Measurements from ENCODE around the gene RHEB. TPM values are rescaled to one million over a fixed set of nuclear protein-coding genes. Genes with fewer than 3 reads are reported as not detected.

RHEB gene
- total RNA-seq, 2 donors from 2014 or later, result 45.4 to 55.8 TPM

DNA sequence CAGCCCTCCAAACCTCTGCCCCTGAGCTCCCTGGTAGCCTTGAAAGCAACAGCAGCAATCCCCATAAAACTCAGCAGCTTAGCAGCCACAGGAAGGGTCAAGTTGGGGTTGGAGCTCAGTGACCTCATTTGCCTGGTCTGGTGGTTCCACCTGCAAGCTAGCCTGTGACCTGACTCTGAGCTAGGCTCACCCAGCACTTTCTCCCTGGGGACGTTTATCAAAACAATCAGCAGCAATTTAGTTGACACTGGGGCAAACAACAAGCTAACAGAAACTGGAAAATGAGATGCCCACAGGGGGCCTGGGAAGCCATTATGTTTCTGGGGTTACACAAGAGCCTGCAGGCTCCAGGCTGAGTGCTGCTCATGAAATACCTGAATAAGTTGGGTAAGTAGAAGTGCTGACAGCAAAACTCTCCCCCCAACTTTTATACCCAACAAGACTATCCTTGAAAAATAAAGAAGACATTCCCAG lies 57.4 kb downstream of the RHEB start:
- Mint-ChIP-seq H3K27me3 (peaks cover 0 to 5% of the 10 kb centered on the region in 2 donors), H3K27ac (no peak overlapping the region), H3K9me3 (peaks cover 15% of the 10 kb centered on the region), H3K4me3 (no peak overlapping the region), H3K36me3 (peaks cover 27% of the 10 kb centered on the region), H3K4me1 (ENCODE audit: low read depth in 2 of 2) (peaks cover 3 to 5% of the 10 kb centered on the region in 2 donors)
- no peak for DNase-seq (ENCODE audit: low spot score)
- no peak for ATAC-seq

DNA sequence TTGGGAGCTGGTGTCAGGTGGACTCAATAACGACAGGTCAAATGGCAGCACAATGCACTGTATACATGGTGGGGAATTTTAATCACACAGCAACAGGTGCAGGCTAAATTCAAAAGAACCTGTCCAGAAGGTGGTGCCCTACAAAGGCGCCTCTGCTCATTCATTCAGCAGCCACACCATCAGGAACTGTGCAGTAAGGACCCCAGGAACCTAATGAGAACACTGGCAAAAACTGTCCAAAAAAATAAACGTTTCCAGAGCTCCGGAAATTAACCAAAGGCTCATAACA lies 57.8 kb downstream of the RHEB start:
- Mint-ChIP-seq H3K27ac (no peak overlapping the region), H3K9me3 (peaks cover 15% of the 10 kb centered on the region), H3K4me3 (no peak overlapping the region), H3K36me3 (peaks cover 27% of the 10 kb centered on the region), H3K4me1 (ENCODE audit: low read depth in 2 of 2) (peaks cover 5 to 7% of the 10 kb centered on the region in 2 donors), H3K27me3 (peaks cover 0 to 5% of the 10 kb centered on the region in 2 donors)
- ATAC-seq (no peak), DNase-seq (ENCODE audit: low spot score) (no peak)

GRCh38 chr7:151461096-151461941 lies 58.4 kb downstream of the RHEB start:
- Mint-ChIP-seq H3K9me3 (peaks cover 15% of the 10 kb centered on the region), H3K27ac (no peak overlapping the region), H3K4me1 (ENCODE audit: low read depth in 2 of 2) (peaks cover 5 to 7% of the 10 kb centered on the region in 2 donors), H3K36me3 (peaks cover 27% of the 10 kb centered on the region), H3K4me3 (no peak overlapping the region), H3K27me3 (peaks cover 0 to 5% of the 10 kb centered on the region in 2 donors)
- ATAC-seq, result no peak
- no peak for DNase-seq (ENCODE audit: low spot score)

- Mint-ChIP-seq H3K27ac (no peak overlapping the region), H3K27me3 (peaks cover 0 to 5% of the 10 kb centered on the region in 2 donors), H3K36me3 (peaks cover 22% of the 10 kb centered on the region), H3K4me3 (no peak overlapping the region), H3K9me3 (peaks cover 15% of the 10 kb centered on the region), H3K4me1 (ENCODE audit: low read depth in 2 of 2) (peaks cover 5 to 7% of the 10 kb centered on the region in 2 donors)
- ATAC-seq (peak in 1 of 2 donors; percentile 18), DNase-seq (ENCODE audit: low spot score) (no peak)
Observed at GRCh38 chr7:151460474-151460855, 59.2 kb downstream of the RHEB start.

DNA sequence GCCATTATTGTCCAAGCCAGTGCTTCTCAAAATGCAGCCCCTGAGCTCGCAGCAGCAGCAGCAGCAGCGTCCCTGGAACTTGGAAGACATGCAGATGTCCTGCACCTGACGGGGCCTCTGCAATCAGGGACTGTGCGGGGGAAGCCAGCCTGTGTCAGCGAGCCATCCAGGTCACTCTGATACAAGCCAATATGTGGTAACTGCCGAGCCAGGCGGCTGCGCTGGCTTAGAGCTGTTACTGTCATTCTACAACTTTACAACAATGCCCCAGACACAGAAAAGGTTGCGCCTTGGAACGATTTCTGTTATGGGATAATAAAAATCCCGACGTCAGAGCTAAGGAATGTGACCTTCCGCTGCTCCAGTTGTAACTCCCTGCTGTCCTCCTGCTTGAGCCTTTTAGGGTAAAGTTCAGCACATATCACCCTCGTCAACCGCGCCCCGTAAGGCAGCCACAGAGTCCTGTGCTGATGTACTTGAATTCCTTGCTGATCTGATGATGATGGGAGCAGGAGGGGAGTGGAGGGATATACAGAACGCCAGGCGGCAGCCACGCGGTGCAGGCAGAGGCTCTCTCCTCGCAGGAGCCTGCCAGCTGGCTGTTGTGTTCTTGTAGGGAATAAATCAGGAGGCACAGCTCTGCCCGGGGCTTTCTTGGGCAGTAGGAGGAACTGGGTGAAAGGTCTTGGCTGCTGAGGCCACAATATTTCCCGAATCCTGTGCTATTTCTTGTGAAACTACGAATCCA lies 59.8 kb downstream of the RHEB start:
- ATAC-seq (no peak), DNase-seq (ENCODE audit: low spot score) (no peak)
- Mint-ChIP-seq H3K4me1 (ENCODE audit: low read depth in 2 of 2) (peaks cover 5 to 7% of the 10 kb centered on the region in 2 donors), H3K4me3 (no peak overlapping the region), H3K9me3 (peaks cover 15% of the 10 kb centered on the region), H3K36me3 (peaks cover 21% of the 10 kb centered on the region), H3K27ac (no peak overlapping the region), H3K27me3 (peaks cover 0 to 5% of the 10 kb centered on the region in 2 donors)

GRCh38 chr7:151457534-151457933 lies 62.2 kb downstream of the RHEB start:
- ATAC-seq, result no peak
- no peak for DNase-seq (ENCODE audit: low spot score)
- Mint-ChIP-seq H3K9me3 (peaks cover under 1% of the 10 kb centered on the region), H3K27me3 (peaks cover 3 to 8% of the 10 kb centered on the region in 2 donors), H3K27ac (no peak overlapping the region), H3K4me1 (ENCODE audit: low read depth in 2 of 2) (peaks cover 2 to 7% of the 10 kb centered on the region in 2 donors), H3K36me3 (peaks cover 2% of the 10 kb centered on the region), H3K4me3 (no peak overlapping the region)

GRCh38 chr7:151456782-151457181 lies 62.9 kb downstream of the RHEB start:
- no peak for ATAC-seq
- no peak overlapping the region for H3K4me3 Mint-ChIP-seq
- no peak for DNase-seq (ENCODE audit: low spot score)
- H3K27ac Mint-ChIP-seq, result no peak overlapping the region
- H3K27me3 Mint-ChIP-seq, result peaks cover 6 to 8% of the 10 kb centered on the region in 2 donors
- H3K4me1 Mint-ChIP-seq (ENCODE audit: low read depth in 2 of 2), result peaks cover 2 to 7% of the 10 kb centered on the region in 2 donors
- no peaks in the 10 kb centered on the region for H3K9me3 Mint-ChIP-seq
- no peaks in the 10 kb centered on the region for H3K36me3 Mint-ChIP-seq

DNA sequence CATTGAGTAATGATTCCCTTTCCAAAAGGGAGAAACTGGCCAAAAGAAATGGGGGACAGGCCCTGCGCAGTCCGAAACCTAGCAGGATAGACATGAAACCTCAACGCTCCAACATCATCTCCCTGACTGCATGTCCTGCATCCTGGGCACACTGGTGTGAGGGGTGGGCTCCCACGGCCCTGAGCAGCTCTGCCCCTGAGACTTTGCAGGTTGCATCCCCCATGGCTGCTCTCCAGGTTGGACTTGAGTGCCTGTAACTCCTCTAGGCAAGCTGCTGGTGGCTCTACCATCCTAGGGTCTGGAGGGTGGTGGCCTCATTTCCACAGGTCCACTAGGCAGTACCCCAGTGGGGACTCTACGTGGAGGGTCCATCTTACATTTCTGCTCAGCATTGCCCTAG lies 63.4 kb downstream of the RHEB start:
- Mint-ChIP-seq H3K36me3 (no peaks in the 10 kb centered on the region), H3K27me3 (peaks cover 6 to 8% of the 10 kb centered on the region in 2 donors), H3K27ac (no peak overlapping the region), H3K4me1 (ENCODE audit: low read depth in 2 of 2) (peaks cover 2 to 7% of the 10 kb centered on the region in 2 donors), H3K9me3 (no peaks in the 10 kb centered on the region), H3K4me3 (no peak overlapping the region)
- DNase-seq (ENCODE audit: low spot score) (no peak), ATAC-seq (no peak)

- ATAC-seq (no peak), DNase-seq (ENCODE audit: low spot score) (no peak)
- Mint-ChIP-seq H3K9me3 (no peaks in the 10 kb centered on the region), H3K4me3 (no peak overlapping the region), H3K4me1 (ENCODE audit: low read depth in 2 of 2) (peaks cover 2 to 7% of the 10 kb centered on the region in 2 donors), H3K36me3 (no peaks in the 10 kb centered on the region), H3K27ac (no peak overlapping the region), H3K27me3 (peaks cover 9 to 11% of the 10 kb centered on the region in 2 donors)
Observed at GRCh38 chr7:151455690-151456089, 64.0 kb downstream of the RHEB start.

DNA sequence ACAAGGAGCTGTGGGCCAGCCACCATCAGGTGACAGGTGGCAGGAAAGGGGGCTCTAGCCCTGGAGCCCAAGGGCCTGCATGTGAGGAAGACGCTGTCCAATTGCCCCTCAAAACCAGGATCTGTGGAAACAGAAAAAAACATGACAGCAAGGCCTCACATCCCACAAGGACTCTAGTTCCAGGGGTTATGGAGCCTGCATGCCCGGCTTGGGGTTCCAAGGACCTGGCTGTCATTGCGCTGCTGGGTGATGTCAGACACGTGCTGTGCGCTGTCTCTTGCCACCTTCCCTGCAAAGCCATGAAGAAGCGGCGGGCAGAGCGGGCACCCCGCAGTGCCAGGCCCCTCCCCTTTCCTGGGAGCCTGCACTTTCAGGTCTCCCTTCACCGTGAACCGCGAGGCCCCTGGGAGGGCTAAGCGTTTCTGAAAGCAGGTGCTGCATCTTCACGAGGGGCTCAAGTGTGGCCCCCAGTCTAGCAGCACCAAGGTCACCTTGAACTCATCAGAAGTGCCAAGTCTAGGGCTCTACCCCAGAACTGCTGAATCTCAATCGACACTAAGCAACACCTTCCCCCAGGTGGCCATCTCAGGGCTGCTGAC lies 64.7 kb downstream of the RHEB start:
- H3K36me3 Mint-ChIP-seq, result no peaks in the 10 kb centered on the region
- H3K4me1 Mint-ChIP-seq (ENCODE audit: low read depth in 2 of 2), result peaks cover 2 to 7% of the 10 kb centered on the region in 2 donors
- no peak for ATAC-seq

DNA sequence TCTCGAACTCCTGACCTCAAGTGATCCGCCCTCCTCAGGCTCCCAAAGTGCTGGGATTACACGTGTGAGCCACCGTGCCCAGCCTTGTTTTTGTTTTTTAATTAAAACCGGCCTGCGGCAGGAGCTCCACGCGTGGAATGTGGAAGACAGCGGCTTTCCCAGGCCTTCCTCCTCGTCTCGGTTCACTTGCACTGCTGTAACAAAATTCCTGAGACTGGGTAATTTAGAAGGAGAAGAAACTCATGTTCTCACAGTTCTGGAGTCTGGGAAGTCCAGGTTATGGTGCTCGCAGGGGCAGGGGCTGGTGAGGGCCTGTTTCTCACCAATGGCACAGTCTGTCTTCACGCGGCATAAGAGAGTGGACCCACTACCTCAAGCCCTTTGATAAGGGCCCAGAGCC lies 65.4 kb downstream of the RHEB start:
- Mint-ChIP-seq H3K4me3 (no peak overlapping the region), H3K27me3 (peaks cover 9 to 19% of the 10 kb centered on the region in 2 donors), H3K36me3 (no peaks in the 10 kb centered on the region), H3K27ac (no peak overlapping the region), H3K4me1 (ENCODE audit: low read depth in 2 of 2) (peaks cover 5 to 7% of the 10 kb centered on the region in 2 donors), H3K9me3 (no peaks in the 10 kb centered on the region)
- ATAC-seq (no peak), DNase-seq (ENCODE audit: low spot score) (no peak)

More for the DNA sequence above, 64.7 kb downstream of the RHEB start:
- no peak for DNase-seq (ENCODE audit: low spot score)
- H3K27me3 Mint-ChIP-seq, result peaks cover 7 to 13% of the 10 kb centered on the region in 2 donors
- no peak overlapping the region for H3K27ac Mint-ChIP-seq
- no peak overlapping the region for H3K4me3 Mint-ChIP-seq
- no peaks in the 10 kb centered on the region for H3K9me3 Mint-ChIP-seq

DNA sequence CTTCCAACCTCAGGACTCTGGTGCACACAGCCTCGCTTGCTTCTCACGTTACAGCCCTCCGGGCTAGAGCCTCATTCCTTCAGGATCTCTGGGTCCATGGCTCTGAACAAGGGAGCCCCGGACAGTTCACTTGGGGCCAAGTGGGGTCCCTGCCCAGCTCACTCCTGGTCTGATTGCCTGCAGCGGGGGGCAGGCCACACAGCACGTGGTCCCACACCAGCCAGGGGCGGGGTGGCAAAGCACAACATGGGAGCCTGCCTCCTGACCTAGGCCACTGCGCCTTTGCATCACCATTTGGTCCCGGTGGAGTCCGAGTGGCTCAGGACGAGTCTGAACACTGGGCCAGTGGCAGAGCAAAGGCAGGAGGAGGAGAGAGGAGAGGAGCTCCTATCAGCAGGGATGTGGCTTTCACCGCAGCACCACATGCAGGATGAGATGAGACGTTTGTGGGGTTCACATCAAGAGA lies 66.3 kb downstream of the RHEB start:
- Mint-ChIP-seq H3K27ac (no peak overlapping the region), H3K4me3 (no peak overlapping the region), H3K4me1 (ENCODE audit: low read depth in 2 of 2) (peaks cover 5 to 7% of the 10 kb centered on the region in 2 donors), H3K9me3 (no peaks in the 10 kb centered on the region), H3K27me3 (peaks cover 9 to 20% of the 10 kb centered on the region in 2 donors), H3K36me3 (no peaks in the 10 kb centered on the region)
- ATAC-seq (no peak), DNase-seq (ENCODE audit: low spot score) (no peak)

DNA sequence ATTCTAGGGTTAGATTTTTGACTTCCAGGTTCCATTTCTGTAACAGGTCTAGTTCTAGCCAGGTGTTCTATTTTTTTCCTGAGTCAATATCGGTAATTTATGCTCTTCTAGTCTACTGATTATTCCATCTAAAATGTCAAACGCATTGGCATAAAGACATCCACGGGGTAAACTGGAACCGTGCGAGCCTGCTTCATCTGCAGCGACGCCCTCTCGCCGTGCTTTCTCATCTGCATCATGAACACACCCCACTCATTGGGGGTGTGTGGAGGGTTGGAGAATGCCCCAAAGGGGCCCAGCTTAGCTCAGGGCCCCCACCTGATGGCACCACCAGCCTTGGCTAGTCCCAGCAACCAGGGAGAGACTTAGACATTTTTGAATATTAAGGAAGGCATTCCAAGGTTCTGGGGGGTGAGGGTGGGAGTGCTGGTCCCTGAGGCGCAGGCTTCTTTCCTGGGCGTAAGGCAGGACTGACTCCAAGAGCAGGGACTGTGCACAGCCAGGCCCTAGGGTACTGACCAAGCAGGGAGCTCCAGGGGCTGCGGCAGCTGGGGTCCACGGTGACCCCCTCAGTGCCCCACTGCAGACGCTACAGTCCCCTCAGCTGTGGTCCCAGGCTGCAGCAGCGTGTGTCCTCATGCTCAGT lies 66.9 kb downstream of the RHEB start:
- H3K4me1 Mint-ChIP-seq (ENCODE audit: low read depth in 2 of 2), result peaks cover 5 to 7% of the 10 kb centered on the region in 2 donors
- ATAC-seq (no peak), DNase-seq (ENCODE audit: low spot score) (no peak)
- H3K27me3 Mint-ChIP-seq, result peaks cover 9 to 20% of the 10 kb centered on the region in 2 donors
- no peak overlapping the region for H3K27ac Mint-ChIP-seq
- H3K4me3 Mint-ChIP-seq, result no peak overlapping the region
- no peaks in the 10 kb centered on the region for H3K9me3 Mint-ChIP-seq
- no peaks in the 10 kb centered on the region for H3K36me3 Mint-ChIP-seq
